GM12892 (cell line): ENCODE measurements around the gene QRICH1.

Experiments used
- POLR2A ChIP-seq: IDR thresholded peaks from 2 replicates; pipeline ENCODE4 v1.6.1; 2011; ENCODE audit warnings: low read depth, low read length, control low read depth
- POLR2AphosphoS5 ChIP-seq: IDR thresholded peaks from 2 replicates; pipeline ENCODE4 v1.6.1; 2011; ENCODE audit warnings: low read depth, low read length, control low read depth
- TAF1 ChIP-seq: IDR thresholded peaks from 2 replicates; pipeline ENCODE4 v1.6.1; 2011; ENCODE audit warnings: low read depth, mild to moderate bottlenecking, control low read depth, low read length, borderline replicate concordance

DNA sequence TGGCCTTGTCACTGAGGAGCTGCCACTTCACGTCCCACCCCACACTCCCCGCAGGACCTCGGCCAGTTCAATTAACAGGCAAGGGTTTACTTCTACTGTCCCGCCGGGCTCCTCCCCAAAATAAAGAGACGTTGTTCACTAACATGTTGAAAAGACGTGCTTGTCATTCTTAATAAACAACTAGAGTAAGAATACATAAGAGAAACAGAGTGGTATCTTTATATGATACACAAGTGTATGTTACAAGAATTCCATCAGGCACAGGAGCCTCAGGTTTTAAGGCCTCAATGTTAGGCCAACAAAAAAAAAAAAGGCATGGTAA is 64.3 kb downstream of the QRICH1 start:
- no peak for TF ChIP-seq POLR2A
- TF ChIP-seq POLR2AphosphoS5 = no peak
- TF ChIP-seq TAF1 = no peak; the same call in 1 of the 2 replicates
